Duodenal mucosa (tissue), 2 donors: ENCODE data around the gene FMR1.
A peak's percentile ranks its signal among the peaks of the same experiment; 100 is the strongest.

Experiments
- H3K27ac ChIP-seq: one replicate; pipeline ENCODE4 v1.7.0; 2013; ENCODE audit warnings: low read depth, low read length
- H3K27me3 ChIP-seq, 2 donors: one replicate each; pipeline ENCODE4 v1.7.0; 2013; ENCODE audit warnings: low read length in 2 of 2, control low read depth in 1 of 2; ENCODE audit not compliant: insufficient read depth in 2 of 2, control insufficient read depth in 1 of 2
- H3K36me3 ChIP-seq, 2 donors: one replicate each; pipeline ENCODE4 v1.7.0; 2013; ENCODE audit warnings: low read length in 2 of 2, control low read depth in 1 of 2; ENCODE audit not compliant: insufficient read depth in 2 of 2, control insufficient read depth in 1 of 2
- H3K4me1 ChIP-seq, 2 donors: one replicate each; pipeline ENCODE4 v1.7.0; 2013; ENCODE audit warnings: low read length in 2 of 2, control low read depth in 1 of 2; ENCODE audit not compliant: insufficient read depth in 2 of 2, control insufficient read depth in 1 of 2
- H3K4me3 ChIP-seq, 2 donors: one replicate each; pipeline ENCODE4 v1.7.0; 2013; ENCODE audit warnings: low read length in 2 of 2, low read depth in 1 of 2
- H3K9ac ChIP-seq, 2 donors: one replicate each; pipeline ENCODE4 v1.7.0; 2013; ENCODE audit warnings: low read length in 2 of 2, low read depth in 1 of 2
- H3K9me3 ChIP-seq, 2 donors: one replicate each; pipeline ENCODE4 v1.7.0; 2013; ENCODE audit warnings: low read length in 2 of 2, control low read depth in 1 of 2; ENCODE audit not compliant: control insufficient read depth in 1 of 2

FMR1 gene

DNA sequence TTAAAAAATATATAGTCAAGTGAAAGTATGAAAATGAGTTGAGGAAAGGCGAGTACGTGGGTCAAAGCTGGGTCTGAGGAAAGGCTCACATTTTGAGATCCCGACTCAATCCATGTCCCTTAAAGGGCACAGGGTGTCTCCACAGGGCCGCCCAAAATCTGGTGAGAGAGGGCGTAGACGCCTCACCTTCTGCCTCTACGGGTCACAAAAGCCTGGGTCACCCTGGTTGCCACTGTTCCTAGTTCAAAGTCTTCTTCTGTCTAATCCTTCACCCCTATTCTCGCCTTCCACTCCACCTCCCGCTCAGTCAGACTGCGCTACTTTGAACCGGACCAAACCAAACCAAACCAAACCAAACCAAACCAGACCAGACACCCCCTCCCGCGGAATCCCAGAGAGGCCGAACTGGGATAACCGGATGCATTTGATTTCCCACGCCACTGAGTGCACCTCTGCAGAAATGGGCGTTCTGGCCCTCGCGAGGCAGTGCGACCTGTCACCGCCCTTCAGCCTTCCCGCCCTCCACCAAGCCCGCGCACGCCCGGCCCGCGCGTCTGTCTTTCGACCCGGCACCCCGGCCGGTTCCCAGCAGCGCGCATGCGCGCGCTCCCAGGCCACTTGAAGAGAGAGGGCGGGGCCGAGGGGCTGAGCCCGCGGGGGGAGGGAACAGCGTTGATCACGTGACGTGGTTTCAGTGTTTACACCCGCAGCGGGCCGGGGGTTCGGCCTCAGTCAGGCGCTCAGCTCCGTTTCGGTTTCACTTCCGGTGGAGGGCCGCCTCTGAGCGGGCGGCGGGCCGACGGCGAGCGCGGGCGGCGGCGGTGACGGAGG is at the start of gene FMR1:
TSS of gene FMR1 (plus strand) at position 728 of the 831 bp plus-strand sequence. CDS start 261 bp downstream, outside the sequence.
- Histone ChIP-seq H3K27me3 (no peaks in the 10 kb centered on the region), H3K27ac (peak within 1 kb of the TSS; percentile 89), H3K4me1 (peaks cover 4 to 23% of the 10 kb centered on the region in 2 donors), H3K9ac (peak within 1 kb of the TSS; percentile 72 to 85), H3K9me3 (no peaks in the 10 kb centered on the region), H3K36me3 (no peaks in the 10 kb centered on the region), H3K4me3 (peak within 1 kb of the TSS; percentile 77 to 78)

DNA sequence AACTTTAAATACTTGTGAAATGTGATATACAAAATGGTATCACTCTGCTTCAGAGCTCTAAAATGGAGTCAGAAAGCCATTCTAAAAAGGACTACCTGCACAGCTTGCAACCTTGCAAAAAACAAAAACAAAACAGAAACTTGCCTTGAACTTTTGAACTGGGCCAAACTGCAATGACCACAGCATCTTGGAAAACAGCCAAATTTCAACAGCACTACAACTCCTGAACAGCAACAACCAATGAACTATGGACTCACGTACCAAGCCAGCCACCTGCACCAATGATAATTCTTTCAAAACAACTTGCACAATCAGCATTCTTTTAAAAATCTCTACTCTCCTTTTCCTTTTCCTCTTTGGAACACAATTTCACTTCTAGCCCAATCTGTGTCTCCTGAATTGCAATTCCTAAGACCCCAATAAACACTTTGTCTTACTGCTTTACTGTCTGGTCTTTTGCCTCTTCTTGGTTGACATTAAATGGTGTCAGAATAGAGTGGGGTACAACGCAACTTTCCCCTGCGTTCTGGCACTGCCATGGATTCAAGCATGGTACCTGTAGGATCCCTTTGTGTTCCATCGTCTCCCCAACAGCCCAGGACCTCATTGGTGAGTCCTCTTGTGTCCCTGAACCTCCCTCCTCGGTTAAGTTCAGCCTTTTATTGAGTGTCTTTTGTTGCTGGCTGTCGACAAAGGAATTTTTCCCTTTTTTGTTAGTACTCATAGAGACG is 35.7 kb upstream of the FMR1 start:
- Histone ChIP-seq H3K9ac (no peak overlapping the region), H3K36me3 (no peaks in the 10 kb centered on the region), H3K4me1 (peaks cover 0 to 11% of the 10 kb centered on the region in 2 donors), H3K9me3 (no peaks in the 10 kb centered on the region), H3K4me3 (no peak overlapping the region), H3K27me3 (no peaks in the 10 kb centered on the region), H3K27ac (no peak overlapping the region)

DNA sequence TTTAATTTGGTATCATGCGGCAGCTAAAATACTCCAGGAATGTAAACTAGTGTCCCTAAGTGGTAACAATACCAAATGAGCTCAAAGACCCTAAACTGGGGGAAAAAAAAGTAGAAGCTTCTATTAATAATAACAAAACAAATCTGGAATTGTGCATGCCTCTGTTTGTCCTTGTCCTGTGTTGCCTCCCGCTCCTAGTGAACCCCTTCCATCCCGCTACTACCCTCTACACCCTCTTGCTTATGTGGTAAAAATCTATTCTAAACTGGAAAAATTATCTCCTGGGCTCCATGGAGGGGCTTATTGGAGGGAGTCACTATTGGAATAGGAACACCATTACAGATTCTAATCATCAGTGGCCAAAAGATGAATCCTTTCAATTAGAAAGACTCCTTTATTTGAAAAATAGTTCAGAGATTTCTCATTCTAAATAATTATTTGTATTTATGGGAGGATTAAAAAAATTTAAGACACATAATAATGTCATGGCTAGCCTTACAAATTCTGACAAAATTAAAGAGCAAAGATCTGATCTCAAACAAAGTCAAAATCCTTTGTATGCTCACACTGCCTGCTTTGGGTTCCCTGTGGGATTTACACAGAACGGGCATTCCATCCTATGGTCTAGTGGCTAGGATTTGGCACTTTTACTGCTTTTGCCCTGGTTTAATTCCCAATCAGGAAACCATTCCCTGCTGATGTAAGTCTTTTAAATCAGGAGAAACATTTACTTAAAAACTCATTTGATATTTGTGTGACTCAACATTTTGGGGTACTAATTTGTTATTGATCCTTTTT is 34.7 kb upstream of the FMR1 start:
- no peak overlapping the region for H3K27ac ChIP-seq
- no peak overlapping the region for H3K9ac ChIP-seq
- no peaks in the 10 kb centered on the region for H3K27me3 ChIP-seq
- no peaks in the 10 kb centered on the region for H3K9me3 ChIP-seq
- H3K4me1 ChIP-seq = peaks cover 0 to 11% of the 10 kb centered on the region in 2 donors
- no peak overlapping the region for H3K4me3 ChIP-seq
- H3K36me3 ChIP-seq = no peaks in the 10 kb centered on the region

DNA sequence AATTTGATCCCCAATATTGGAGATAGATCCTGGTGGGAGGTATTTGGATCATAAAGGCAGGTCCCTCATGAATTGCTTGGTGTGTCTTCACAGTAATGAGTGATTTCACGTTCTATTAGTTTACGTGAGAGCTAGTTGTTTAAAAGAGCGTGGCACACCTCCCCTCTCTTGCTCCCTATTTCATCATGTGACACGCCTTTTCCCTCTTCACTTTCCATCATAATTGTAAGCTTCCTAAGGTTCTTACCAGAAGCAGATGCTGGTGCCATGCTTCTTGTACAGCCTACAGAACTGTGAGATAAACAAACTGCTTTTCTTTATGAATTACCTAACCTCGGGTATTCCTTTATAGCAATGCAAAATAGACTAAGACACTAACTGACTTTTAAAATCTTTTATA is 34.0 kb upstream of the FMR1 start:
- Histone ChIP-seq H3K27ac (no peak overlapping the region), H3K36me3 (no peaks in the 10 kb centered on the region), H3K4me3 (no peak overlapping the region), H3K27me3 (no peaks in the 10 kb centered on the region), H3K9ac (no peak overlapping the region), H3K9me3 (no peaks in the 10 kb centered on the region), H3K4me1 (peaks cover 0 to 11% of the 10 kb centered on the region in 2 donors)

DNA sequence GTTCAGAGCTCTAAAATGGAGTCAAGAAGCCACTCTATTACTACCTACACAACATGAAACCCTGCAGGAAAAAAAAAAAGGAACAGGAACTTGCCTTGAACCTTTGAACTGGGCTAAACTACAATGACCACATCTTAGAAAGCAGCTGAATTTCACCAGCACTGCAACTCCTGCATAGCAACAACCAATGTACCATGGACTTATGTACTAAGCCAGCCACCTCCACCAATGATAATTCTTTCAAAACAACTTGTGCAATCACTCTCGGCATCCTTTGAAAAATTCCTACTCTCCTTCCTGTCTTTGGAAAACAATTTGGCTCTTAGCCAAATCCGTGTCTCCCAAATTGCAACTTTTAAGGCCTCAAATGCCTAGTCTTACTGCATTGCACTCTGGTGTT is 26.8 kb upstream of the FMR1 start:
- H3K9me3 ChIP-seq = no peaks in the 10 kb centered on the region
- peaks cover 0 to 7% of the 10 kb centered on the region in 2 donors for H3K4me1 ChIP-seq
- no peak overlapping the region for H3K27ac ChIP-seq
- no peak overlapping the region for H3K4me3 ChIP-seq
- no peak overlapping the region for H3K9ac ChIP-seq
- H3K36me3 ChIP-seq = no peaks in the 10 kb centered on the region
- H3K27me3 ChIP-seq = no peaks in the 10 kb centered on the region

DNA sequence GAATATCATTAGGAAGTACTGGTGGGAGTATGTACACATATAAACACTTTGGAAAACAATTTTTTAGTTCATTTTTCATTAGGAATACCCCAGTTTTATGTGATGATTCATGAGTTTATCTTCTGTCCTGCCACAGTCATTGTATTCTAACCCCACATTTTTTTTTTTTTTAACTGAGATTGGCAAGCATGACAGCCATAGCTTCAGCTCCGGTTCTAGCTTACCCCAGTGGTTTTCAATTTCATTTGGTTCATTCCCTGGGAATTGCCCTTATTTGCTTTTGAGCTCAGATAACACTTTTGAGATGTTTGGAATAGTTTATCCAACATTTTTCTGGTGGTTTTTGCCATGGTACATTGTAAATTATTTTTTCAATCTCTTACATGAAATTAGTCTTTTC is 21.0 kb upstream of the FMR1 start:
- Histone ChIP-seq H3K9ac (no peak overlapping the region), H3K4me3 (no peak overlapping the region), H3K36me3 (no peaks in the 10 kb centered on the region), H3K27ac (no peak overlapping the region), H3K9me3 (no peaks in the 10 kb centered on the region), H3K4me1 (no peaks in the 10 kb centered on the region), H3K27me3 (no peaks in the 10 kb centered on the region)

DNA sequence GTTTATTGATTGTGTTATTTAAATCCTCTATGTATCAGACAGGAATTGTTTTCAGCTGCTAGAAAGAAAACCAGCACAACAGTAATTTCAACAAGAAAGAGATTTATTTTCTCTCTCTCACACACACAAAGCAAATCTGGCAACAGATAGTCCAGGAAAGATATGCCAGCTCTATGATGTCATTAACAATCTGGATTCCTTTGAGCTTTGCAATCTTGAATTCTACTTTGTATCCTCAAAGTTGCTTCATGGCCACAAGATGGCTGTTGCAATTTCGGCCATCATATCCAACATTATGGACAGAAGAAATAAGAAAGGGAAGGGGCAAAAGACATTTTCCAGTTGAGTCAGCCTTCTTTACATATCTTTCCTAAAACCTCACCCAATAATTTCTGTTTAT is 19.8 kb upstream of the FMR1 start:
- Histone ChIP-seq H3K27me3 (no peaks in the 10 kb centered on the region), H3K4me3 (no peak overlapping the region), H3K4me1 (no peaks in the 10 kb centered on the region), H3K9me3 (no peaks in the 10 kb centered on the region), H3K36me3 (no peaks in the 10 kb centered on the region), H3K27ac (no peak overlapping the region), H3K9ac (no peak overlapping the region)

DNA sequence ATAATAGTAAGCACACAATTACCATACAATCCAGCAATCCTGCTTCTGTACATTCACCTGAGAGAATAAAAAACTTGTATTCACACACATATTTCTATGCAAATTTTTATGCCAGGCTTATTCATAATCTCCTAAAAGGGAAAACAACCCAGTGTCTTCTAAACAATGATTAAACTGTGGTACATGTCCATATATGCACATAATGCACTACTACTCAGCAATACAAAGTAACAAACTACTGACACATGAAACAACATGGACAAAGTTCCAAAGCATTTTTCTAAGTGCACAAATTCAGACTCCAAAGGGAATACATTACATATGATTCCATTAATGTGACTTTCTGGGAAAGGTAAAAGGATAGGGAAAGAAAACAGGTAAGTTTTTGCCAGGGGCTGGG is 18.0 kb upstream of the FMR1 start:
- Histone ChIP-seq H3K36me3 (no peaks in the 10 kb centered on the region), H3K27ac (no peak overlapping the region), H3K27me3 (no peaks in the 10 kb centered on the region), H3K9ac (no peak overlapping the region), H3K4me3 (no peak overlapping the region), H3K4me1 (no peaks in the 10 kb centered on the region), H3K9me3 (no peaks in the 10 kb centered on the region)

DNA sequence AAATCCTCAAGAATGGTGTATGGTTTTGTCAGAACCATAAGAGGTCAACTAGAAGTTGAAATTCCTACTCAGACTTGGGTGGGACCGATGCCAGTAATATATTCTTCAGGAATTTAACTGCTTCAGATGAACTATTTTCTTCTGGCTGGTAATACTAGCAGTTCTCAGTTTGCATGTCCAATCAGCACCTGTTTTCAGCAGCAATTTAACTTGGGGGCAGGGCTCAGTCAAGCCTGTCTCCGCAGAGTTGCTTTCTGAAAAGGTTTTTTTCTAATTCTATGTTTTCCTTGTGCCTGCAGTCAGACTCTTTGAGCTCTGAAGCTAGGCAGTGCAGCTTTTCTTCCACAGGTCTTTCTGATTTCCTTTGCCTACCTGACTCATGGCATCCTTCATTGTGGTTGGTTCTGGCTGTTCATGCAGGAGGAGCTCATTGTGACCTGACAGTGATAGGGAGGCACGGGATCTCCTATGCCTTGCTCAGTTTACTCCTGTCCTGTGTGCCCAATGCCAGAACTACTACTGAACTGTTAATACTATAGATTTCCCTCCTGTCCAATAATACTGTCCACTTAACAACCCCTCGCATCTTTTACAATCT is 17.3 kb upstream of the FMR1 start:
- H3K4me1 ChIP-seq = no peaks in the 10 kb centered on the region
- H3K9me3 ChIP-seq = no peaks in the 10 kb centered on the region
- no peak overlapping the region for H3K9ac ChIP-seq
- H3K4me3 ChIP-seq = no peak overlapping the region
- no peaks in the 10 kb centered on the region for H3K27me3 ChIP-seq
- no peak overlapping the region for H3K27ac ChIP-seq
- H3K36me3 ChIP-seq = no peaks in the 10 kb centered on the region
